HEK293 (cell line): ENCODE results near the gene PSD2.
A peak's percentile ranks its signal among the peaks of the same experiment; 100 is the strongest.

Source experiments
- GLI4 ChIP-seq: fragments of 450-650 bp; formaldehyde crosslinking; IDR thresholded peaks from 2 replicates; pipeline ENCODE4 v1.5.1; 2016; ENCODE audit warnings: missing biosample characterization, missing genetic modification characterization
- OVOL3 ChIP-seq: fragments of 450-650 bp; formaldehyde crosslinking; IDR thresholded peaks from 2 replicates; pipeline ENCODE4 v1.5.1; 2016; ENCODE audit warnings: missing biosample characterization, missing genetic modification characterization
- SCRT1 ChIP-seq: fragments of 450-650 bp; formaldehyde crosslinking; IDR thresholded peaks from 2 replicates; pipeline ENCODE4 v1.5.1; 2016; ENCODE audit warnings: missing biosample characterization, missing genetic modification characterization, borderline replicate concordance
- SCRT2 ChIP-seq: fragments of 450-650 bp; formaldehyde crosslinking; IDR thresholded peaks from 2 replicates; pipeline ENCODE4 v1.5.1; 2016; ENCODE audit warnings: missing biosample characterization, missing genetic modification characterization
- SP3 ChIP-seq: fragments of 450-650 bp; formaldehyde crosslinking; IDR thresholded peaks from 2 replicates; pipeline ENCODE4 v1.5.1; 2016; ENCODE audit warnings: missing biosample characterization, missing genetic modification characterization
- TCF7L2 ChIP-seq: IDR thresholded peaks from 2 replicates; pipeline ENCODE4 v1.6.1; 2011; ENCODE audit warnings: low read depth, mild to moderate bottlenecking, inconsistent platforms, low read length, moderate library complexity, borderline replicate concordance
- ZBTB48 ChIP-seq: fragments of 450-650 bp; formaldehyde crosslinking; IDR thresholded peaks from 2 replicates; pipeline ENCODE4 v1.5.1; 2016; ENCODE audit warnings: missing biosample characterization, missing genetic modification characterization
- ZBTB6 ChIP-seq: fragments of 450-650 bp; formaldehyde crosslinking; IDR thresholded peaks from 2 replicates; pipeline ENCODE4 v1.5.1; 2017; ENCODE audit warnings: missing biosample characterization, missing genetic modification characterization
- ZFP37 ChIP-seq: fragments of 450-650 bp; formaldehyde crosslinking; IDR thresholded peaks from 2 replicates; pipeline ENCODE4 v1.5.1; 2016; ENCODE audit warnings: missing biosample characterization, missing genetic modification characterization
- ZNF350 ChIP-seq: fragments of 450-650 bp; formaldehyde crosslinking; IDR thresholded peaks from 2 replicates; pipeline ENCODE4 v1.5.0; 2017; ENCODE audit warnings: missing biosample characterization, mild to moderate bottlenecking, missing genetic modification characterization
- ZNF423 ChIP-seq: fragments of 450-650 bp; formaldehyde crosslinking; IDR thresholded peaks from 2 replicates; pipeline ENCODE4 v1.5.1; 2016; ENCODE audit warnings: missing biosample characterization, missing genetic modification characterization
- ZNF449 ChIP-seq: fragments of 450-650 bp; formaldehyde crosslinking; IDR thresholded peaks from 2 replicates; pipeline ENCODE4 v1.5.1; 2017; ENCODE audit warnings: missing biosample characterization, mild to moderate bottlenecking, missing genetic modification characterization, moderate library complexity
- ZNF513 ChIP-seq: fragments of 450-650 bp; IDR thresholded peaks from 2 replicates; pipeline ENCODE4 v1.5.1; 2018; ENCODE audit warnings: missing biosample characterization, missing genetic modification characterization
- ZNF548 ChIP-seq: fragments of 450-650 bp; formaldehyde crosslinking; IDR thresholded peaks from 2 replicates; pipeline ENCODE4 v1.5.1; 2016; ENCODE audit warnings: missing biosample characterization, missing genetic modification characterization
- ZNF555 ChIP-seq: fragments of 450-650 bp; formaldehyde crosslinking; conservative IDR thresholded peaks from 2 replicates; pipeline ENCODE4 v1.5.1; 2017; ENCODE audit warnings: missing biosample characterization, mild to moderate bottlenecking, missing genetic modification characterization, inconsistent platforms
- ZNF600 ChIP-seq: fragments of 450-650 bp; formaldehyde crosslinking; IDR thresholded peaks from 2 replicates; pipeline ENCODE4 v1.5.1; 2016; ENCODE audit warnings: missing biosample characterization, missing genetic modification characterization
- ZNF664 ChIP-seq: fragments of 450-650 bp; formaldehyde crosslinking; IDR thresholded peaks from 2 replicates; pipeline ENCODE4 v1.5.1; 2016; ENCODE audit warnings: missing biosample characterization, missing genetic modification characterization
- ZNF670 ChIP-seq: fragments of 450-650 bp; formaldehyde crosslinking; IDR thresholded peaks from 2 replicates; pipeline ENCODE4 v1.5.1; 2016; ENCODE audit warnings: missing biosample characterization, missing genetic modification characterization, low read depth
- ZNF677 ChIP-seq: fragments of 450-650 bp; IDR thresholded peaks from 2 replicates; pipeline ENCODE4 v1.5.0; 2018; ENCODE audit warnings: missing biosample characterization, mild to moderate bottlenecking, missing genetic modification characterization, moderate library complexity
- ZNF791 ChIP-seq: fragments of 450-650 bp; formaldehyde crosslinking; IDR thresholded peaks from 2 replicates; pipeline ENCODE4 v1.5.1; 2016; ENCODE audit warnings: missing biosample characterization, missing genetic modification characterization
- ZSCAN16 ChIP-seq: fragments of 450-650 bp; formaldehyde crosslinking; IDR thresholded peaks from 2 replicates; pipeline ENCODE4 v1.5.1; 2016; ENCODE audit warnings: missing biosample characterization, missing genetic modification characterization
- TF ChIP-seq, protein P1 (sequence below): fragments of 450-650 bp; formaldehyde crosslinking; IDR thresholded peaks from 2 replicates; pipeline ENCODE4 v1.5.1; 2017; ENCODE audit warnings: missing biosample characterization, missing genetic modification characterization
- TF ChIP-seq, protein P2 (sequence below): fragments of 450-650 bp; formaldehyde crosslinking; IDR thresholded peaks from 2 replicates; pipeline ENCODE4 v1.5.1; 2016; ENCODE audit warnings: missing biosample characterization, missing genetic modification characterization
- TF ChIP-seq, protein P3 (sequence below): fragments of 450-650 bp; formaldehyde crosslinking; IDR thresholded peaks from 2 replicates; pipeline ENCODE4 v1.5.1; 2016; ENCODE audit warnings: missing biosample characterization, missing genetic modification characterization
- TF ChIP-seq, protein P4 (sequence below): fragments of 450-650 bp; formaldehyde crosslinking; IDR thresholded peaks from 2 replicates; pipeline ENCODE4 v1.5.1; 2016; ENCODE audit warnings: missing biosample characterization, missing genetic modification characterization, low read depth
- TF ChIP-seq, protein P5 (sequence below): fragments of 450-650 bp; formaldehyde crosslinking; IDR thresholded peaks from 2 replicates; pipeline ENCODE4 v1.5.1; 2016; ENCODE audit warnings: missing biosample characterization, missing genetic modification characterization

The PSD2 gene

DNA sequence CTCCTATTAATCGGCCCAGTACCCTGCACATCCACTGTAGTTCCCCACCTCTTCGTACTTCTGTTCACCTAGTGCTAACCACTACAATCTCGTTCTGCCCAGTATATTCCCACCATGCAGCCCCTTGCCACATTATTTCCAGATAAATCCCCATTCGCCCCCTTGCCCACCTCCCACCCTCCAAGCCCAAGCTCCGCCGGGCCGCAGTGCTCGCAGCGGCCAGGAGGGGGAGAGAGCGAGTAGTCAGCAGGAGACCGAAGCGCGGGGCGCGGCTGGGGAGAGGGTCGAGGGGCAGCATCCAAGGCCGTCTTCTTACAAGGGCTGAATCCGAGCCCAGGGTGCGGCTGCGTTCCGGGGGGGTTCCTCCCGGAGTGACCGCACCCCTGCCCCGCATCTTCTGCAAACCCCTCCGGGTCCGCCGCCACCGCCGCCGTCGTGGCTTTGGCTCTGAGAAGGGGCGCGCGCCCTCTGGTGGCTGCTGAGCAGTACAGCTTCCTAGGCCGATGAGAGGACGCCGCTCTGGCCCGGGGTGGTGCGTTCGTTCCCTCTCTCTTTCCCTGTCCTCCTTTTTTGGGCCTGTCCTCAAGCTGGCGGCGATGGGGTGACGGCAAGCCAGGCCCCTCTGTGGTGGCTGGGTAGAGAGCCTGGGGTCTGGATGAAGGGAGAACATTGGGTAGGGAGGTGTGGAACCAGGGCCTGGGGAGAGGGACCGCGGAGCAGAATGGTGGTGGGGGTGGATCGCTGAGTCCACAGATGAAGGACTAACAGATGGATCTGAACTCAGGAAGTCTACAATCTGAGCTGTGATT is 30.0 kb upstream of the PSD2 start (continued):
- TF ChIP-seq SCRT2 (tag by site-specific recombination): no peak
- 0 out of 2 replicates have a peak, but pooled peaks have one; percentile 16 for TF ChIP-seq ZBTB6 (tag by site-specific recombination)
- TF ChIP-seq ZBTB48: 0 out of 2 replicates have a peak, but pooled peaks have one; percentile 49
- TF ChIP-seq ZNF677 (tag by site-specific recombination): no peak
- no peak for TF ChIP-seq TCF7L2
- TF ChIP-seq ZNF548 (tag by site-specific recombination): no peak
- no peak for TF ChIP-seq ZNF350 (tag by site-specific recombination)
- TF ChIP-seq ZFP37: peak; percentile 96; the same call in 1 of the 2 replicates
- no peak for TF ChIP-seq ZSCAN16
- TF ChIP-seq ZNF513 (tag by site-specific recombination): no peak; the same call in 1 of the 2 replicates
- TF ChIP-seq, protein P1, sequence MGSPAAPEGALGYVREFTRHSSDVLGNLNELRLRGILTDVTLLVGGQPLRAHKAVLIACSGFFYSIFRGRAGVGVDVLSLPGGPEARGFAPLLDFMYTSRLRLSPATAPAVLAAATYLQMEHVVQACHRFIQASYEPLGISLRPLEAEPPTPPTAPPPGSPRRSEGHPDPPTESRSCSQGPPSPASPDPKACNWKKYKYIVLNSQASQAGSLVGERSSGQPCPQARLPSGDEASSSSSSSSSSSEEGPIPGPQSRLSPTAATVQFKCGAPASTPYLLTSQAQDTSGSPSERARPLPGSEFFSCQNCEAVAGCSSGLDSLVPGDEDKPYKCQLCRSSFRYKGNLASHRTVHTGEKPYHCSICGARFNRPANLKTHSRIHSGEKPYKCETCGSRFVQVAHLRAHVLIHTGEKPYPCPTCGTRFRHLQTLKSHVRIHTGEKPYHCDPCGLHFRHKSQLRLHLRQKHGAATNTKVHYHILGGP (tag by site-specific recombination): no peak
- no peak for TF ChIP-seq GLI4 (tag by site-specific recombination)
- TF ChIP-seq ZNF600 (tag by site-specific recombination): peak; percentile 93
- TF ChIP-seq, protein P2, sequence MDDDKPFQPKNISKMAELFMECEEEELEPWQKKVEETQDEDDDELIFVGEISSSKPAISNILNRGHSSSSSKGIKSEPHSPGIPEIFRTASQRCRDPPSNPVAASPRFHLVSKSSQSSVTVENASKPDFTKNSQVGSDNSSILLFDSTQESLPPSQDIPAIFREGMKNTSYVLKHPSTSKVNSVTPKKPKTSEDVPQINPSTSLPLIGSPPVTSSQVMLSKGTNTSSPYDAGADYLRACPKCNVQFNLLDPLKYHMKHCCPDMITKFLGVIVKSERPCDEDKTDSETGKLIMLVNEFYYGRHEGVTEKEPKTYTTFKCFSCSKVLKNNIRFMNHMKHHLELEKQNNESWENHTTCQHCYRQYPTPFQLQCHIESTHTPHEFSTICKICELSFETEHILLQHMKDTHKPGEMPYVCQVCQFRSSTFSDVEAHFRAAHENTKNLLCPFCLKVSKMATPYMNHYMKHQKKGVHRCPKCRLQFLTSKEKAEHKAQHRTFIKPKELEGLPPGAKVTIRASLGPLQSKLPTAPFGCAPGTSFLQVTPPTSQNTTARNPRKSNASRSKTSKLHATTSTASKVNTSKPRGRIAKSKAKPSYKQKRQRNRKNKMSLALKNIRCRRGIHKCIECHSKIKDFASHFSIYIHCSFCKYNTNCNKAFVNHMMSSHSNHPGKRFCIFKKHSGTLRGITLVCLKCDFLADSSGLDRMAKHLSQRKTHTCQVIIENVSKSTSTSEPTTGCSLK (tag by site-specific recombination): no peak
- TF ChIP-seq ZNF423: no peak
- TF ChIP-seq, protein P3, sequence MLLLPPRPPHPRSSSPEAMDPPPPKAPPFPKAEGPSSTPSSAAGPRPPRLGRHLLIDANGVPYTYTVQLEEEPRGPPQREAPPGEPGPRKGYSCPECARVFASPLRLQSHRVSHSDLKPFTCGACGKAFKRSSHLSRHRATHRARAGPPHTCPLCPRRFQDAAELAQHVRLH (tag by site-specific recombination): peak; percentile 63
- TF ChIP-seq SCRT1 (tag by site-specific recombination): no peak
- no peak; the same call in 1 of the 2 replicates for TF ChIP-seq SP3
- no peak for TF ChIP-seq ZNF449 (tag by site-specific recombination)
- TF ChIP-seq, protein P4, sequence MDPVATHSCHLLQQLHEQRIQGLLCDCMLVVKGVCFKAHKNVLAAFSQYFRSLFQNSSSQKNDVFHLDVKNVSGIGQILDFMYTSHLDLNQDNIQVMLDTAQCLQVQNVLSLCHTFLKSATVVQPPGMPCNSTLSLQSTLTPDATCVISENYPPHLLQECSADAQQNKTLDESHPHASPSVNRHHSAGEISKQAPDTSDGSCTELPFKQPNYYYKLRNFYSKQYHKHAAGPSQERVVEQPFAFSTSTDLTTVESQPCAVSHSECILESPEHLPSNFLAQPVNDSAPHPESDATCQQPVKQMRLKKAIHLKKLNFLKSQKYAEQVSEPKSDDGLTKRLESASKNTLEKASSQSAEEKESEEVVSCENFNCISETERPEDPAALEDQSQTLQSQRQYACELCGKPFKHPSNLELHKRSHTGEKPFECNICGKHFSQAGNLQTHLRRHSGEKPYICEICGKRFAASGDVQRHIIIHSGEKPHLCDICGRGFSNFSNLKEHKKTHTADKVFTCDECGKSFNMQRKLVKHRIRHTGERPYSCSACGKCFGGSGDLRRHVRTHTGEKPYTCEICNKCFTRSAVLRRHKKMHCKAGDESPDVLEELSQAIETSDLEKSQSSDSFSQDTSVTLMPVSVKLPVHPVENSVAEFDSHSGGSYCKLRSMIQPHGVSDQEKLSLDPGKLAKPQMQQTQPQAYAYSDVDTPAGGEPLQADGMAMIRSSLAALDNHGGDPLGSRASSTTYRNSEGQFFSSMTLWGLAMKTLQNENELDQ: no peak
- no peak for TF ChIP-seq ZNF664 (tag by site-specific recombination)
- TF ChIP-seq ZNF791 (tag by site-specific recombination): no peak
- no peak for TF ChIP-seq ZNF670 (tag by site-specific recombination)
- no peak for TF ChIP-seq OVOL3 (tag by site-specific recombination)
- TF ChIP-seq ZNF555 (tag by site-specific recombination): no peak
- TF ChIP-seq, protein P5, sequence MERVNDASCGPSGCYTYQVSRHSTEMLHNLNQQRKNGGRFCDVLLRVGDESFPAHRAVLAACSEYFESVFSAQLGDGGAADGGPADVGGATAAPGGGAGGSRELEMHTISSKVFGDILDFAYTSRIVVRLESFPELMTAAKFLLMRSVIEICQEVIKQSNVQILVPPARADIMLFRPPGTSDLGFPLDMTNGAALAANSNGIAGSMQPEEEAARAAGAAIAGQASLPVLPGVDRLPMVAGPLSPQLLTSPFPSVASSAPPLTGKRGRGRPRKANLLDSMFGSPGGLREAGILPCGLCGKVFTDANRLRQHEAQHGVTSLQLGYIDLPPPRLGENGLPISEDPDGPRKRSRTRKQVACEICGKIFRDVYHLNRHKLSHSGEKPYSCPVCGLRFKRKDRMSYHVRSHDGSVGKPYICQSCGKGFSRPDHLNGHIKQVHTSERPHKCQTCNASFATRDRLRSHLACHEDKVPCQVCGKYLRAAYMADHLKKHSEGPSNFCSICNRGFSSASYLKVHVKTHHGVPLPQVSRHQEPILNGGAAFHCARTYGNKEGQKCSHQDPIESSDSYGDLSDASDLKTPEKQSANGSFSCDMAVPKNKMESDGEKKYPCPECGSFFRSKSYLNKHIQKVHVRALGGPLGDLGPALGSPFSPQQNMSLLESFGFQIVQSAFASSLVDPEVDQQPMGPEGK: peak; percentile 97
